Kidney (tissue), 14 donors: ENCODE data around the gene ADGRG2. TPM values are rescaled to one million over a fixed set of nuclear protein-coding genes. Genes with fewer than 3 reads are reported as not detected.

Experiments used
- DNase-seq, 5 donors: peaks; one replicate each; pipeline ENCODE4 v3.0.0-alpha.2; 2013 to 2020
- FAIRE-seq: peaks from 2 replicates; lab custom pipeline; 2012; peaks lifted over from hg19 to GRCh38; lab: Jason Lieb, UNC
- H3K27ac ChIP-seq, 2 donors: one replicate each; pipeline ENCODE4 v1.7.0; 2013; ENCODE audit warnings: low read depth in 2 of 2, low read length in 2 of 2, inconsistent platforms in 1 of 2
- H3K27me3 ChIP-seq: one replicate; pipeline ENCODE4 v1.7.1; 2013; ENCODE audit warnings: low read length, inconsistent platforms; ENCODE audit not compliant: control insufficient read depth, insufficient read depth
- H3K36me3 ChIP-seq, 3 donors: one replicate each; pipeline versions ENCODE4 v1.7.0 to v1.7.1; 2013; ENCODE audit warnings: low read length in 3 of 3, control low read depth in 1 of 3, inconsistent platforms in 1 of 3; ENCODE audit not compliant: insufficient read depth in 3 of 3, control insufficient read depth in 2 of 3
- H3K4me1 ChIP-seq, 3 donors: one replicate each; pipeline versions ENCODE4 v1.7.0 to v1.7.1; 2013; ENCODE audit warnings: low read length in 3 of 3, inconsistent platforms in 1 of 3, low read depth in 1 of 3; ENCODE audit not compliant: control insufficient read depth in 2 of 3, insufficient read depth in 2 of 3
- H3K4me3 ChIP-seq, 3 donors: one replicate each; pipeline versions ENCODE4 v1.7.0 to v1.8.1; 2013; ENCODE audit warnings: low read length in 3 of 3, control low read depth in 1 of 3, inconsistent platforms in 1 of 3
- H3K9ac ChIP-seq, 3 donors: one replicate each; pipeline versions ENCODE4 v1.7.0 to v1.7.1; 2013; ENCODE audit warnings: low read length in 3 of 3, control low read depth in 1 of 3, inconsistent platforms in 1 of 3
- H3K9me3 ChIP-seq, 3 donors: one replicate each; pipeline versions ENCODE4 v1.7.0 to v1.7.1; 2013; ENCODE audit warnings: low read length in 3 of 3, control low read depth in 1 of 3, inconsistent platforms in 1 of 3; ENCODE audit not compliant: control insufficient read depth in 2 of 3, insufficient read depth in 1 of 3
- CTCF ChIP-seq: IDR thresholded peaks from 3 replicates; pipeline ENCODE4 v1.5.1; 2012; ENCODE audit warnings: mild to moderate bottlenecking, moderate library complexity, borderline replicate concordance; ENCODE audit not compliant: insufficient read depth; ENCODE audit errors: extremely low read depth
- intact Hi-C: fragments of 100-400 bp; cut with DNase I; formaldehyde crosslinking; loops from one replicate; pipeline ENCODE4 v1.11.1; 2022
- polyA plus RNA-seq: library from polyadenylated mRNA; stranded (reverse); fragments of 350-450 nt; fragmentation: Illumina TruSeq; extraction: RNeasy Lipid Tissue Mini Kit (QIAGEN cat#74804); gene quantifications from one replicate; pipeline ENCODE4 v1.2.3, GENCODE V29; 2014; ENCODE audit warnings: low read depth, low replicate concordance; ENCODE audit not compliant: insufficient read depth
- total RNA-seq: library from RNA; stranded (reverse); fragmentation: NEBNext Ultra II Directional; extraction: Animal tissue kit (Norgen Biotek cat#: 25700); gene quantifications from one replicate; pipeline ENCODE4 v1.2.1, GENCODE V29; 2021
- donor health status: control.
- donor health status: control.
- donor health status: control.
- donor health status: control.
- donor health status: control.
- donor health status: DM: yes; HTN: yes; CAD: no.
- donor health status: Normal renal cell carcinoma (clear cell type).

Gene ADGRG2
- total and polyA plus RNA-seq, 2 donors from 2014 or later = 1.2 TPM; not detected in 1

- no peak for FAIRE-seq
- intact Hi-C loops = no loop called here
- no peaks in the 10 kb centered on the region for H3K9me3 ChIP-seq
- H3K27ac ChIP-seq = no peak overlapping the region
- no peaks in the 10 kb centered on the region for H3K36me3 ChIP-seq
- no peak for TF ChIP-seq CTCF
- no peaks in the 10 kb centered on the region for H3K27me3 ChIP-seq
- no peaks in the 10 kb centered on the region for H3K4me1 ChIP-seq
- no peak for DNase-seq
- no peak overlapping the region for H3K9ac ChIP-seq
- no peak overlapping the region for H3K4me3 ChIP-seq
These were observed 116.4 kb downstream of the ADGRG2 start for GRCh38 chrX:19005909-19006308.

GRCh38 chrX:19003756-19004155 is 118.5 kb downstream of the ADGRG2 start:
- H3K36me3 ChIP-seq = no peaks in the 10 kb centered on the region
- DNase-seq = no peak
- H3K27ac ChIP-seq = no peak overlapping the region
- no peaks in the 10 kb centered on the region for H3K27me3 ChIP-seq
- H3K4me3 ChIP-seq = no peak overlapping the region
- no peak overlapping the region for H3K9ac ChIP-seq
- TF ChIP-seq CTCF = no peak
- no peaks in the 10 kb centered on the region for H3K4me1 ChIP-seq
- intact Hi-C loops = no loop called here
- FAIRE-seq = no peak
- H3K9me3 ChIP-seq = no peaks in the 10 kb centered on the region

- Histone ChIP-seq H3K9ac (no peak overlapping the region), H3K4me3 (no peak overlapping the region), H3K4me1 (no peaks in the 10 kb centered on the region), H3K27me3 (no peaks in the 10 kb centered on the region), H3K27ac (no peak overlapping the region), H3K36me3 (no peaks in the 10 kb centered on the region), H3K9me3 (no peaks in the 10 kb centered on the region)
- DNase-seq (no peak), FAIRE-seq (no peak)
- intact Hi-C loops = no loop called here
- no peak for TF ChIP-seq CTCF
These were observed 123.6 kb downstream of the ADGRG2 start for GRCh38 chrX:18998653-18999052.

- Histone ChIP-seq H3K36me3 (no peaks in the 10 kb centered on the region), H3K4me3 (no peak overlapping the region), H3K9me3 (no peaks in the 10 kb centered on the region), H3K4me1 (no peaks in the 10 kb centered on the region), H3K27me3 (no peaks in the 10 kb centered on the region), H3K9ac (no peak overlapping the region), H3K27ac (no peak overlapping the region)
- DNase-seq = no peak
- no peak for FAIRE-seq
- intact Hi-C loops = no loop called here
- no peak for TF ChIP-seq CTCF
These were observed 124.4 kb downstream of the ADGRG2 start for GRCh38 chrX:18997916-18998315.
